Measurements from ENCODE around the gene KCNH1. TPM values are rescaled to one million over a fixed set of nuclear protein-coding genes. Genes with fewer than 3 reads are reported as not detected.
A peak's percentile ranks its signal among the peaks of the same experiment; 100 is the strongest.

Gene KCNH1
- polyA plus RNA-seq, 2 of the 4 experiments (the other 2 are of a cell fraction), result 5.1 to 7.9 TPM

DNA sequence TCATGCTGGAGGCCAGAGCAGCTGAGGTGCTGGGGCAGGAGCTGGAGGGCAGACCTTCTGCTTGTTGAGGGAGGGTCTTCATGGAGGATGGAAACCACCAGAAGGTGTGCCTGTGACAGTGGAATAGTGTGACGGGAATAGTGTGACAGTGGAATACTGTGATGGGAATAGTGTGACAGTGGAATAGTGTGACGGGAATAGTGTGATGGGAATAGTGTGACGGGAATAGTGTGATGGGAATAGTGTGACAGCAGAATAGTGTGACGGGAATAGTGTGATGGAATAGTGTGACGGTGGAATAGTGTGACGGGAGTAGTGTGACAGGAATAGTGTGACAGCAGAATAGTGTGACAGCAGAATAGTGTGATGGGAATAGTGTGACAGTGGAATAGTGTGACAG lies 480.2 kb downstream of the KCNH1 start:
- Histone ChIP-seq H3K27ac (no peak overlapping the region), H3K4me3 (no peak overlapping the region), H3K9me3 (no peaks in the 10 kb centered on the region), H3K4me1 (peaks cover 15% of the 10 kb centered on the region; the same call in 2 of the 3 replicates), H3K4me2 (no peak overlapping the region)
- DNase-seq (ENCODE audit: low read depth in 1 of 2, low spot score in 1 of 2) (no peak), ATAC-seq (peak; percentile 14 to 75; a peak in 4 of 6 replicates), FAIRE-seq (peak; percentile 100)
- WGBS (ENCODE audit: missing lambda C conversion rate), result 57% methylated on average over 6 of the region's 6 CpGs
- TF ChIP-seq HDAC2 (IDR thresholded peaks at IDR 0.05), result no peak
- ChIA-PET CTCF (no interaction called here), POLR2A (no interaction called here)

DNA sequence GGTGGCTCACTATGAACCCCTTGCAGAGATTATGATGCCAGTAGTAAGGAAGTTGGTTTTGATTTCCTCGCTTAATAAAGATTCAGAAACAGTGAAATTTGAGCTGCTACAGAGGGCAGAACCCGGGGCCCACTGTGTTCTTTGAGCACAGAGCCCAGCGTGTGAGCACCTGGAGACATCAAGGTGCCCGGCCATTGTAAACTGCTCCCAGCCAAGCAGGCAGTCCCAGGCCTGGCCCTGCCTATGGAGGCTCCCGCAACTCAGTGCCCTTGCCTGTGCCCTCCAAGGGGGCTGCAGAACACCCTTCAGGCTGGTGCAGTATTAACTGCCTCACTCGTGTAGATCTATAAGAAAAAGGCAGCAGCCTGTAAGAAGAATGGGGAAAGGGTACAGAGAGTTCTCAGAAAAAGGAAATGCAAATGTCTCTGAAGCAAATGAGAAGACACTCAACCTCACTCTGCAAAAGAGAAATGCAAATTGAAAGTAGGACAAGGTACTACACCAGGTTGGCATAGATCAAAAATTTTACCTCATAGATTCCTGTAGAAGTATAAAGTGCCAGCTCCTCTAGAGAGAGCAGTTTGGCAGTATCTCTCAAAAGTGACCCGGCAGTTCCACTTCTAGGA lies 481.5 kb downstream of the KCNH1 start:
- 66% methylated on average over 5 of the region's 7 CpGs for WGBS (ENCODE audit: missing lambda C conversion rate)
- FAIRE-seq (no peak), DNase-seq (ENCODE audit: low read depth in 1 of 2, low spot score in 1 of 2) (no peak), ATAC-seq (no peak)
- no peak overlapping the region for H3K27ac ChIP-seq
- H3K9me3 ChIP-seq, result no peaks in the 10 kb centered on the region
- ChIA-PET POLR2A (no interaction called here), CTCF (interaction anchor here (1.0 kb wide), 1 partner anchor 482 kb away, joined by 3 read pairs; the partner anchor contains the start of gene KCNH1)
- no peak overlapping the region for H3K4me3 ChIP-seq
- peaks cover 25% of the 10 kb centered on the region for H3K4me1 ChIP-seq
- no peak overlapping the region for H3K4me2 ChIP-seq
- TF ChIP-seq MAZ (IDR thresholded peaks at IDR 0.05; ENCODE audit: borderline replicate concordance, low read depth, low read length), result no peak
- TF ChIP-seq, protein P1, sequence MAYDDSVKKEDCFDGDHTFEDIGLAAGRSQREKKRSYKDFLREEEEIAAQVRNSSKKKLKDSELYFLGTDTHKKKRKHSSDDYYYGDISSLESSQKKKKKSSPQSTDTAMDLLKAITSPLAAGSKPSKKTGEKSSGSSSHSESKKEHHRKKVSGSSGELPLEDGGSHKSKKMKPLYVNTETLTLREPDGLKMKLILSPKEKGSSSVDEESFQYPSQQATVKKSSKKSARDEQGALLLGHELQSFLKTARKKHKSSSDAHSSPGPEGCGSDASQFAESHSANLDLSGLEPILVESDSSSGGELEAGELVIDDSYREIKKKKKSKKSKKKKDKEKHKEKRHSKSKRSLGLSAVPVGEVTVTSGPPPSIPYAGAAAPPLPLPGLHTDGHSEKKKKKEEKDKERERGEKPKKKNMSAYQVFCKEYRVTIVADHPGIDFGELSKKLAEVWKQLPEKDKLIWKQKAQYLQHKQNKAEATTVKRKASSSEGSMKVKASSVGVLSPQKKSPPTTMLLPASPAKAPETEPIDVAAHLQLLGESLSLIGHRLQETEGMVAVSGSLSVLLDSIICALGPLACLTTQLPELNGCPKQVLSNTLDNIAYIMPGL (CRISPR knock-in tag; IDR thresholded peaks at IDR 0.05; ENCODE audit: borderline replicate concordance), result no peak
- no peak for TF ChIP-seq NFE2L2 (conservative IDR thresholded peaks at IDR 0.05; ENCODE audit: low read length)
- TF ChIP-seq CBX8 (IDR thresholded peaks at IDR 0.05), result no peak
- TF ChIP-seq HDAC2 (IDR thresholded peaks at IDR 0.05), result no peak
- TF ChIP-seq, protein P2, sequence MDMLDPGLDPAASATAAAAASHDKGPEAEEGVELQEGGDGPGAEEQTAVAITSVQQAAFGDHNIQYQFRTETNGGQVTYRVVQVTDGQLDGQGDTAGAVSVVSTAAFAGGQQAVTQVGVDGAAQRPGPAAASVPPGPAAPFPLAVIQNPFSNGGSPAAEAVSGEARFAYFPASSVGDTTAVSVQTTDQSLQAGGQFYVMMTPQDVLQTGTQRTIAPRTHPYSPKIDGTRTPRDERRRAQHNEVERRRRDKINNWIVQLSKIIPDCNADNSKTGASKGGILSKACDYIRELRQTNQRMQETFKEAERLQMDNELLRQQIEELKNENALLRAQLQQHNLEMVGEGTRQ (IDR thresholded peaks at IDR 0.05), result no peak
- no peak for TF ChIP-seq CHD4 (IDR thresholded peaks at IDR 0.05; ENCODE audit: borderline replicate concordance)

DNA sequence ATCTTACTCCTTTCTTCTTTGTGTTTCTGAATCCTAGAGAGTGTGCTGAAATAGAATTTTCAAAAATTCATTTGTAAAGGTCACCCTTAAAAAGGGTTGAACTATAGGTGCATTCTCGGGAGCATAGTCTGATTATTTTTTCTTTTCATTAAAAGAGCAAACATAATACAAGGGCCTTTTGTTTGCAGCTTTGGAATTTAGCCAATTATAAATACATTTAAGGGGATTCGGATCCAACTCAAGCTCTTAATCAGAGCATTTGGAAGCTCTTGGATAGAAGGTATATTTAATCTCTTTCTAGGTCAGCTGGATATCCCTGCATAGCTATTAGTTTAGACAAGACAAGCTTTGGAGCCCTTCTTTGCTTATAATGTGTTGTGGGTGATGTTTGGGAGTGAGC lies 483.5 kb downstream of the KCNH1 start:
- H3K4me3 ChIP-seq, result no peak overlapping the region
- ChIA-PET POLR2A (no interaction called here), CTCF (interaction anchor here (0.6 to 1.2 kb wide), 2 partner anchors 17 to 65 kb away, joined by 3 to 5 read pairs; no protein-coding TSS in a partner anchor)
- no peak overlapping the region for H3K27ac ChIP-seq
- FAIRE-seq (no peak), DNase-seq (ENCODE audit: low read depth in 1 of 2, low spot score in 1 of 2) (no peak), ATAC-seq (no peak)
- WGBS (ENCODE audit: missing lambda C conversion rate), result 65% methylated on average over 2 of the region's 2 CpGs
- no peak for TF ChIP-seq KDM1A (IDR thresholded peaks at IDR 0.05; ENCODE audit: low read depth)
- TF ChIP-seq, protein P3, sequence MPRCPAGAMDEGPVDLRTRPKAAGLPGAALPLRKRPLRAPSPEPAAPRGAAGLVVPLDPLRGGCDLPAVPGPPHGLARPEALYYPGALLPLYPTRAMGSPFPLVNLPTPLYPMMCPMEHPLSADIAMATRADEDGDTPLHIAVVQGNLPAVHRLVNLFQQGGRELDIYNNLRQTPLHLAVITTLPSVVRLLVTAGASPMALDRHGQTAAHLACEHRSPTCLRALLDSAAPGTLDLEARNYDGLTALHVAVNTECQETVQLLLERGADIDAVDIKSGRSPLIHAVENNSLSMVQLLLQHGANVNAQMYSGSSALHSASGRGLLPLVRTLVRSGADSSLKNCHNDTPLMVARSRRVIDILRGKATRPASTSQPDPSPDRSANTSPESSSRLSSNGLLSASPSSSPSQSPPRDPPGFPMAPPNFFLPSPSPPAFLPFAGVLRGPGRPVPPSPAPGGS (IDR thresholded peaks at IDR 0.05), result no peak
- no peak for TF ChIP-seq NPAS2 (CRISPR knock-in tag; IDR thresholded peaks at IDR 0.05; ENCODE audit: borderline replicate concordance)
- TF ChIP-seq CHD4 (IDR thresholded peaks at IDR 0.05; ENCODE audit: borderline replicate concordance), result no peak
- TF ChIP-seq HOXA7 (CRISPR knock-in tag; IDR thresholded peaks at IDR 0.05), result no peak
- TF ChIP-seq, protein P4, sequence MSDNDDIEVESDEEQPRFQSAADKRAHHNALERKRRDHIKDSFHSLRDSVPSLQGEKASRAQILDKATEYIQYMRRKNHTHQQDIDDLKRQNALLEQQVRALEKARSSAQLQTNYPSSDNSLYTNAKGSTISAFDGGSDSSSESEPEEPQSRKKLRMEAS (IDR thresholded peaks at IDR 0.05), result no peak
- TF ChIP-seq HOXB13 (CRISPR knock-in tag; IDR thresholded peaks at IDR 0.05; ENCODE audit: low read depth), result no peak
- TF ChIP-seq NFE2L2 (conservative IDR thresholded peaks at IDR 0.05; ENCODE audit: low read length), result no peak
- TF ChIP-seq PHF8 (IDR thresholded peaks at IDR 0.05; ENCODE audit: borderline replicate concordance, low read depth), result no peak
- no peak for TF ChIP-seq CHD2 (IDR thresholded peaks at IDR 0.05; ENCODE audit: low read length, partially characterized antibody)
- no peak for TF ChIP-seq POLR2A (IDR thresholded peaks at IDR 0.05; ENCODE audit: low read length)
- no peak overlapping the region for H3K4me2 ChIP-seq
- no peaks in the 10 kb centered on the region for H3K9me3 ChIP-seq
- H3K4me1 ChIP-seq, result peaks cover 25% of the 10 kb centered on the region

Measured in A549 (cell line).